ENCODE results near the gene KCNN3. TPM values are rescaled to one million over a fixed set of nuclear protein-coding genes. Genes with fewer than 3 reads are reported as not detected.

Gene KCNN3
- polyA plus RNA-seq, 6 donors from 2014 or later, result 0.03 TPM; not detected in 5

DNA sequence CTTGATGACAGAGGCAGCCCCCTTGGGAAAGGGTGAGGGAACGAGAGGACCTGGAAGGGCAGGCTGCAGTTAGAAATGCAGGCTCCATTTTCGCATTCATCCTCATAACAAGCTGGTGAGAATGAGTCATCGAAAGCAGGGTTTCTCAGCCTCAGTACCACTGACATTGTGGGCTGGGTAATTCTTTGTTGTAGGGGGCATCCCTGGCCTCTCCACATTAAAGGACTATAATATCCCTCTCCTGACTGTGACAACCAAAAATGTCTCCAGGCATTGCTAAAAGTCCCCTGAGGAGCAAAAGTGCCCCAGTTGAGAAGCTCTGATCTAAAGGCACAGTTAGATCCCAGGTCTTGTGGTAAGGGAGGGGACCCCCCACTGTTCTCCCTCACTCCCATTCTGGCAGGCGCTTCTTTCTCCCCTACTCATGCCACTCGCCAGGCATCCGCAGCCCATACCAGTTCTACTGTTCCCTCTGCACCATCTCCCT is 20.4 kb downstream of the KCNN3 start:
- H3K27me3 Mint-ChIP-seq, result peaks cover 4 to 41% (median 24%) of the 10 kb centered on the region in 3 donors
- no peak for ATAC-seq (ENCODE audit: low read depth in 2 of 2)
- H3K27ac Mint-ChIP-seq, result no peak overlapping the region
- no peak overlapping the region for H3K4me3 Mint-ChIP-seq
- H3K9me3 Mint-ChIP-seq, result peaks cover 0 to 1% (median 0%) of the 10 kb centered on the region in 7 donors
- DNase-seq, result no peak
- peaks cover 0 to 5% of the 10 kb centered on the region in 2 donors for H3K36me3 Mint-ChIP-seq
- peaks cover 0 to 4% (median 0%) of the 10 kb centered on the region in 3 donors for H3K4me1 Mint-ChIP-seq

DNA sequence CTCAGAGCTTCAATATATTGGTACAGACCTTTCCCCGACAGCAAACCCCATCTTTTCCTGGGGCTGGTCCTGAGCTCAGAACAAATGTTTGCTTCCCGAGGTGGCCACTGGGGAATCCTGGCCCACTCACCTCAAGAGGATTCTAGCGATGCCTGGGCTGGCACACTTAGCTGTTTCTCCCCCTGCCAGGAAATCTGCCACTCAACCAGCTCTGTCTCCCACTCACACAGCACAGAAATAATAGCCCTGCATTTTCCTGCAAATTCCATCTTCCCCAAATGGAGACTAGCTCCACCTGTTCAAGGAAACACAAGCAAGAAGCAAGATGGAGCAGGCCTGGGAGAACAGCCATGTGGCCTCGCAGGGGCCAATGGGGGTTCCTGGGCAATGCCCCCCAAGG is 21.1 kb downstream of the KCNN3 start:
- Mint-ChIP-seq H3K27ac (no peak overlapping the region), H3K27me3 (peaks cover 6 to 44% (median 24%) of the 10 kb centered on the region in 3 donors), H3K4me1 (peaks cover 0 to 4% (median 0%) of the 10 kb centered on the region in 3 donors), H3K9me3 (peaks cover 0 to 1% (median 0%) of the 10 kb centered on the region in 7 donors), H3K4me3 (no peak overlapping the region), H3K36me3 (peaks cover 0 to 5% of the 10 kb centered on the region in 2 donors)
- ATAC-seq (ENCODE audit: low read depth in 2 of 2) (no peak), DNase-seq (no peak)

DNA sequence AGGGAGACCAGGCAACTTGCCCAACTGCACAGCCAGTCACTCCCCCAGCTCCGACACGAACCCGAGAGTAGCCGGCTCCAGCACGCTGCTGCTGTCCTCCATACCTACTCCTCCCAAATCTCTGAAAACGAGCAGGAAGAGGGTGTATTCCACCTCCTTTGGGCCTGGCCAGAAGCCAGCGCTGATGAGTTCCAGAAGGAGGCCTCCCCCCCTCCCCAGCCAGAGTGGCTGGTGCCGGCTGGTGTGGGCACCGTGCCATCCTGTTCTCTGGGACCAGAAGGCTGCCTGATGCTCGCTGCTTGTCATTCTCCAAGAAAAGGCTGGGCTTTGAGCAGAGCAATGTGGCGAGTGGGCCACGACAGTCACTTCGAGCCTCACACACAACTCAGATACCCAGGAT is 22.2 kb downstream of the KCNN3 start:
- Mint-ChIP-seq H3K4me3 (no peak overlapping the region), H3K36me3 (peaks cover 0 to 5% of the 10 kb centered on the region in 2 donors), H3K27ac (peak overlapping the region in 1 of 6 donors; percentile 43), H3K9me3 (peaks cover 0 to 1% (median 0%) of the 10 kb centered on the region in 7 donors), H3K27me3 (peaks cover 7 to 50% (median 24%) of the 10 kb centered on the region in 3 donors), H3K4me1 (peaks cover 0 to 4% (median 0%) of the 10 kb centered on the region in 3 donors)
- ATAC-seq (ENCODE audit: low read depth in 2 of 2), result no peak
- DNase-seq, result no peak

DNA sequence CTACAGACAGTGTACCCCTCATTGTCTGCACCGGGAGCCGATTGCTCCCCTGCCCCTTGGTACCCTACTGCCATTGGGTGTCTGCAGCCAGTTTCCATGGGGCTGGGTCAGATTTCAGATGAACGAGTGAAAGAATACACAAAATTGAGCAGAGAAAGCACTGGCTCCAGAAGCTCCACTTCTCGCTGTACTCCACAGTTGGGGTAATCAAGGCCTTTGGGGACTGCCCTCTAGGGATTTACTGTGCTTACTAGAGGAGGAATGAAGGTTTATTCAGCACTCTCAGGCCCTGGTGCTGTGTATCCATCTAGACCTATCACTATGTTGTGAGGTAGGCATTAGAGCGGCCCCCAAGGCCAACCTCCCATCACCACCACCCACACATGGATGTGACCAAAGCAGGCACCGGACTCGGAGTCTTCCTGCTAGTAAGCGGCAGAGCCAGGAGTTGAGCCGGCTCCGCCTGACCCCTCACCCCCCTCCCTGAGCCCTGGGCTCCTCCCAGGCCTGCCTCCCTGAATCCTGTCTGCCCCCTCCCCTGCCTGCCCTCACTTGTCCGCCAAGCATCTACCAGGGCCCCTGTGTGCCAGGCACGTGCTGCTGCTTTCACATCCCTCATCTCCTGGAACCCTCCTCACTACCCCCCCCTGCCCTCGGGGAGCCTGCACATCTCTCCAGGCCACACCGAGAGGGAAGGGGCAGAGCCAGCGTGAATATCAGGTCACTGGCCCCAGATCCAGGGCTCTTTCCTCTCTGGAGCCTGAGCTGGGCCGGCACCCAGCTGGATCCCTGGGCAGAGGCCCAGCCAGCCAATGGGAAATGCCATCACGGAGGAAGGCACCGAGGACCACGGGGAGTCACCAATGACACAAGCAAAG is 23.3 kb downstream of the KCNN3 start:
- Mint-ChIP-seq H3K27me3 (peaks cover 7 to 56% (median 24%) of the 10 kb centered on the region in 3 donors), H3K27ac (peak overlapping the region in 1 of 6 donors; percentile 47), H3K36me3 (peaks cover 0 to 5% of the 10 kb centered on the region in 2 donors), H3K4me1 (peaks cover 0 to 2% (median 0%) of the 10 kb centered on the region in 3 donors), H3K4me3 (peak overlapping the region in 1 of 8 donors; percentile 3), H3K9me3 (peaks cover 0 to 1% (median 0%) of the 10 kb centered on the region in 7 donors)
- ATAC-seq (ENCODE audit: low read depth in 2 of 2) (no peak), DNase-seq (no peak)

DNA sequence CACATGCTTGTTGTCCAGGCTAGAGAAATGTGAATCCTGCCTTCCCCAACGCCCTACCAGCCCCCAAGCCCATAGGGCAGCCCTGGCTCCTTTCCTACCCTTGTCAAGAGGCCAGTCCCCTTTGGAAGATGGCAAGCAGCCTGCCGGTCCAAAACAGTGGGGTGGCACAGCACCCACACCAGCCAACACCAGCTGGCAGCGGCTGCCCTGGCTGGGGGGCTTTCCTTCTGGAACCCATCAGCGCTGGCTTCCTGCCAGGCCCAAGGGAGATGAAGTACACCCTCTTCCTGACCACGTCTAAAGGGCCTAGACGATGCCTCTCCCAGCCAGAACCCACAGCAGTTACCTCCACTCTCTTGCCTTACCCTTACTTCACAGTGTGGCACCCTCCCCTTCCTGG is 24.2 kb downstream of the KCNN3 start:
- Mint-ChIP-seq H3K27ac (peak overlapping the region in 1 of 6 donors; percentile 69), H3K9me3 (no peaks in the 10 kb centered on the region), H3K27me3 (peaks cover 7 to 56% (median 18%) of the 10 kb centered on the region in 3 donors), H3K4me1 (no peaks in the 10 kb centered on the region), H3K36me3 (peaks cover 0 to 5% of the 10 kb centered on the region in 2 donors), H3K4me3 (no peak overlapping the region)
- DNase-seq (no peak), ATAC-seq (ENCODE audit: low read depth in 2 of 2) (no peak)

DNA sequence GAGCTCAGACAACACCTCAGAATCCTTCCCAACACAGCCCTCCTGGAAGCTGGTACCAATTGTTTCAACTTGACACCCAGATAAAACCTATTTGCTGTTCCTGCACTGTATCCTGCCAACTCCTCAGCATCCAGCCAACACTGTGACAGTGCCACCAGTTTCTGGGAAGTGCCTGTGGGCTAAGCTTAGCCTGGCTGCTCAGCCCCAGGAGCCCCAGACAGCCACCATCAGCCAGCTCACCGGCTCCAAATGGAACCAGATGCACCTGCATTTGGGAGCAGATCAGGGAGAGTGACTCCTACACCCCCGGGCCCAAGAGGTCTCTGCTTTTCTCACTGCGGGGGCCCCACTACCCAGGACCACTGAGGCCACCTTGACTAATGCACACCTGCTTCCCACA is 24.9 kb downstream of the KCNN3 start:
- no peaks in the 10 kb centered on the region for H3K9me3 Mint-ChIP-seq
- no peak for ATAC-seq (ENCODE audit: low read depth in 2 of 2)

DNA sequence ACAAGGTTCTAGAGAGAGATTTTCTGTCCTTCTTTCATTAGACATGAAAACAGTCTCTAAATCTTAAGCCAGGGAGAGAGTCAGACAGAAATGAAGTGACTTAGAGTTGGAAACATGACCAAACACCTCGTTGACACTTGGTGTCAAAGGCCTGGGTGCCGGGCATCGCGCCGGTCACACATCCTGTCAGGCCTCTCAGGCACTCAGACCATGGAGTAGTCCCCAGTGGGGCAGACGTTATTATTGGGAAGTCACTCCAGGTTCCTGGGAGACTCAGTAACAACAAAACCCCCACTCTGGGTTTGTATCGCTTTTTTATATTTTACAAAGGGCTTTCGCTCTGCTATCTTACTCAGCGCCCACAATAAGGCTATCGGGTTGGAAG is 25.8 kb downstream of the KCNN3 start:
- Mint-ChIP-seq H3K9me3 (no peaks in the 10 kb centered on the region), H3K4me3 (no peak overlapping the region), H3K27me3 (peaks cover 7 to 47% (median 18%) of the 10 kb centered on the region in 3 donors), H3K27ac (peak overlapping the region in 1 of 6 donors; percentile 10), H3K36me3 (peaks cover 0 to 5% of the 10 kb centered on the region in 2 donors), H3K4me1 (no peaks in the 10 kb centered on the region)
- ATAC-seq (ENCODE audit: low read depth in 2 of 2), result no peak
- no peak for DNase-seq

More for the DNA sequence above, 24.9 kb downstream of the KCNN3 start:
- no peaks in the 10 kb centered on the region for H3K4me1 Mint-ChIP-seq
- peaks cover 0 to 5% of the 10 kb centered on the region in 2 donors for H3K36me3 Mint-ChIP-seq
- peak overlapping the region in 1 of 6 donors; percentile 69 for H3K27ac Mint-ChIP-seq
- H3K4me3 Mint-ChIP-seq, result no peak overlapping the region
- peaks cover 7 to 55% (median 18%) of the 10 kb centered on the region in 3 donors for H3K27me3 Mint-ChIP-seq
- no peak for DNase-seq

DNA sequence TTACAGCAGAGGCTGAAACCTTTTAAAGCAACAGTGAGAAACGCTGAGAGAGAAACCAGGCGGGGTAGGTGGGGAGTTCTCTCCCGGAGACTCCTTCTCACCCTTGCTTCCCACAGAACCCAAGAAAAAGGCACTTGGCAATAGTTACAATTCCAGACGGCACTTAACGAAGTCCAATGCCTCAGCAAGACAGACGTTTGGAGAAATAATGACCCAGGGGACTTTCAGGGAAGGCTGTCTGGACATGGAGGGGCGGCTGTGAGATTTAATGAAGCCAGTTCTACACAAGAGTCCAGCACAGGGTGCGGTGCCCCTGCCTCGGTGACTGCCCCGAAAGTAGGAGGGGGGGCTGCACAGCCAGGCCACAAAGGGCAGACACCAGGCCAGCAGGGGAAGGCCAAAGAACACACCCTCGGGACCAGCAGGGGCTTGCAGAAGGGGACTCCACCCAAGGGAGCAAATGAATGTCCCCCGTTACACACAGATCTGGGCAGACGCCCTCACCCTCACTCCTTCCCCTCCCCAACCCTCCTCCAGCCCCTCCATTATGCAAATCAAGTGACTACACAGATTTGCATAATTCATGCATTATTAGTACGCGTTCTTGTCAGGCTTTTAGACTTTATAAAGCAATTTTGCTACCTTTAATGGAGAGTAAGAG is 26.3 kb downstream of the KCNN3 start:
- Mint-ChIP-seq H3K36me3 (peaks cover 0 to 5% of the 10 kb centered on the region in 2 donors), H3K9me3 (no peaks in the 10 kb centered on the region), H3K27ac (no peak overlapping the region), H3K4me3 (no peak overlapping the region), H3K27me3 (peaks cover 7 to 42% (median 16%) of the 10 kb centered on the region in 3 donors), H3K4me1 (no peaks in the 10 kb centered on the region)
- ATAC-seq (ENCODE audit: low read depth in 2 of 2) (no peak), DNase-seq (no peak)

DNA sequence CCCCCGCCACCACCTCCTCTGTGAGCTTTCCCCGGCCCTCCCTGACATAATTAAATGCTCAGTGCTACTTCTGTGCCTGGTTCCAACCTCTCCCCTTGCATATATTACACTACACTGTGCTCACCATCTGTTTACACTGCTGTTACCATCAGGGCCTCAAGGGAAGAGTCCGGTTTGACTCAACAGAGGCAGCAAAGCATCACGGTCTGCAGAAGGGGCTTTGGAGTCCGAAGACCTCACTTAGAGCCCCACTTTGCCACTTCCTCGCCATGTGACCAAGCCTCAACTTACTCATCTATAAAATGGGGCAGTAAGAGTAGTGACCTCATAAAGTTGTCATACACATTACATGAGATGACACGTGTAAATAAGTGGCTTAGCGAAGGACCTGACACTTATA is 27.4 kb downstream of the KCNN3 start:
- no peak overlapping the region for H3K27ac Mint-ChIP-seq
- H3K27me3 Mint-ChIP-seq, result peaks cover 5 to 42% (median 15%) of the 10 kb centered on the region in 3 donors
- H3K4me1 Mint-ChIP-seq, result peaks cover 0 to 2% (median 0%) of the 10 kb centered on the region in 3 donors
- DNase-seq, result no peak
- H3K9me3 Mint-ChIP-seq, result no peaks in the 10 kb centered on the region
- H3K4me3 Mint-ChIP-seq, result no peak overlapping the region
- H3K36me3 Mint-ChIP-seq, result no peaks in the 10 kb centered on the region
- no peak for ATAC-seq (ENCODE audit: low read depth in 2 of 2)

DNA sequence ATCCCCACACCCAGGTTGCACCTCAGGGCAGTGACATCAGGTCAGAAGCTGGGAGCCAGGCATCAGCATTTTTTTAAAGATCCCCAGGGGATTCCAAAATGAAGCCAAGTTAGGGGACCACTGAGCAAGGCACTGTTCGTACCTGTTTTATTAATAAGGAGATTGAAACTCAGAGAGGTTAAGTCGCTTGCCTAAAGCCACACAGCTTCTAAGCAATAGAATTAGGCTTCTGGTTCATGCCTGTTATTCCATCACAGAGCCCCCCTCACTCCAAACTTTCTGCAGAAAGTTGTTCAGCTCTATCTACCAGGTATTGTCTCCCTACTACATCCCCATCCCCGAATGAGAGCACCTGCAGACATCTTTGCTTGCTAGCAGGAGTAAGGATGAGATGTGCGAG is 28.7 kb downstream of the KCNN3 start:
- H3K27ac Mint-ChIP-seq, result peak overlapping the region in 2 of 6 donors; percentile 20 to 24
- no peak overlapping the region for H3K4me3 Mint-ChIP-seq
- DNase-seq, result no peak
- H3K27me3 Mint-ChIP-seq, result peaks cover 3 to 44% (median 19%) of the 10 kb centered on the region in 3 donors
- no peaks in the 10 kb centered on the region for H3K9me3 Mint-ChIP-seq
- ATAC-seq (ENCODE audit: low read depth in 2 of 2), result no peak
- no peaks in the 10 kb centered on the region for H3K36me3 Mint-ChIP-seq
- H3K4me1 Mint-ChIP-seq, result peaks cover 0 to 6% (median 0%) of the 10 kb centered on the region in 3 donors

DNA sequence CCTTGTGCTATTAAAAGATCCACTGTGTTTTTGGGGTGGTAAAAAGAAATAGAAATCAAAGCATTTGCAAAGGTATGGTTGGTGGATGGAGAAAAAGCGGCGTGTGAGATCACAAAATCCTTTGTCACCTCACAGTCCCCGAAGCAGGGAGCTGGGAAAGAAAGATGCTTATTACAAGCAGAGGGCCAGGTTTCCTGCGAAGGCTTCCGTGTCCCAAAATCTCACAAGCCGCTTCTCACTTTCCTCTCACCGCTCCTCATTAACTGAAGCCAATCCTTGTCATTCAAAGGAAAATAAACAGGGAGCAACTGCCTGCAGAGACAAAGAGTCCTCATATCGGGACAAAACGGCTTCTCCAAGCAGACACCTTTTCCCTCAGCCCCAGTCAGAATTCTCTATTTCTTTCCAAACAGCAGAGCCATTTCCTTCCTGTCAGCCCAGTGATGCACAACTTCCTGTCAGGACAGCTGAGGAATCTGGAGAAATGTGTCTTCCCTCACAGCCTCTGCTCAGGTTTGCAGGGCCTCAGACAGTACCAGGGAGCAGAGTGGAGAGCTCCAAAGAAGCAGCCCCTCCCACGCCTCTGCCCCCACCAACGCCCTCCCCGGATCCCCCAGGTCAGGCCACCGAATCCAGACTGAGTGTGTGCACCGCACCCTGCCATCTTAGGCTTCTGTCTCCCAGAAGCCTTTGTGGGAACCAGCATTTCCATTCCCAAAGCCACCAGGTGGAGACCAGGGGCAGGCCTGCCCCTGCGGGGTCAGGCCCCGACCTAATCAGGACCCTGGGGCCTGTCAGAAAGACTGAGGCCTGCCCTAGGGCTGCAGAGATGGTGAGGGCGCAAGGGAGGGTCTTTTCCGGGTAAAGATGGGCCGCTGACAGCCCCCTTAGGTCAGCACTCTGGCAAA is 29.6 kb downstream of the KCNN3 start:
- no peaks in the 10 kb centered on the region for H3K9me3 Mint-ChIP-seq
- no peaks in the 10 kb centered on the region for H3K36me3 Mint-ChIP-seq
- peaks cover 0 to 6% (median 0%) of the 10 kb centered on the region in 3 donors for H3K4me1 Mint-ChIP-seq
- H3K4me3 Mint-ChIP-seq, result no peak overlapping the region
- no peak for ATAC-seq (ENCODE audit: low read depth in 2 of 2)
- no peak for DNase-seq
- H3K27me3 Mint-ChIP-seq, result peaks cover 3 to 42% (median 22%) of the 10 kb centered on the region in 3 donors
- H3K27ac Mint-ChIP-seq, result peak overlapping the region in 1 of 6 donors; percentile 24

DNA sequence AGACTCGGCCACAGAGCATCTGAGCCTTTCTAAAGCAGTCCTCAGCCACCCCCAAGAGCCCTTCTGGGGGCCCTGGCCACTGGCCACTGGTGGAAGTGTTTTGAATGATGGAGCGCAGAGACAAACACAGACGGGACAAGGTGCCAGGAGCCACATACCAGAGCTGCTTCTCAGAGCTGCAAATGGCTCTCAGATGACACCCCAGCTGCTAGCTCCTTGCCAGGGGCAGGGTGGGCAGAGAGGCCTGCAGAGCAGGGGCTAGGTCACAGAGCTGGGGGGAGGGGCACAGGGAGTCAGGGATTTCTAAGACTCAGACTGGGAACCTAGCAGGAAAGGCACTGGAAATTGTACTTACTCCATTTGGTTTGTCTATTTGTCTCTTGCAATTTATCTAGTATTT is 30.4 kb downstream of the KCNN3 start:
- H3K27me3 Mint-ChIP-seq, result peaks cover 7 to 39% (median 23%) of the 10 kb centered on the region in 3 donors
- no peak overlapping the region for H3K27ac Mint-ChIP-seq
- DNase-seq (no peak), ATAC-seq (ENCODE audit: low read depth in 2 of 2) (no peak)
- no peaks in the 10 kb centered on the region for H3K9me3 Mint-ChIP-seq
- peaks cover 0 to 6% (median 0%) of the 10 kb centered on the region in 3 donors for H3K4me1 Mint-ChIP-seq
- H3K36me3 Mint-ChIP-seq, result no peaks in the 10 kb centered on the region
- H3K4me3 Mint-ChIP-seq, result no peak overlapping the region

All from naive B cell (primary cell).